ENCODE results near the gene PLXNA2. TPM values are rescaled to one million over a fixed set of nuclear protein-coding genes. Genes with fewer than 3 reads are reported as not detected.

Gene PLXNA2
- total RNA-seq, 2 donors from 2014 or later = 7.3 to 8.9 TPM

DNA sequence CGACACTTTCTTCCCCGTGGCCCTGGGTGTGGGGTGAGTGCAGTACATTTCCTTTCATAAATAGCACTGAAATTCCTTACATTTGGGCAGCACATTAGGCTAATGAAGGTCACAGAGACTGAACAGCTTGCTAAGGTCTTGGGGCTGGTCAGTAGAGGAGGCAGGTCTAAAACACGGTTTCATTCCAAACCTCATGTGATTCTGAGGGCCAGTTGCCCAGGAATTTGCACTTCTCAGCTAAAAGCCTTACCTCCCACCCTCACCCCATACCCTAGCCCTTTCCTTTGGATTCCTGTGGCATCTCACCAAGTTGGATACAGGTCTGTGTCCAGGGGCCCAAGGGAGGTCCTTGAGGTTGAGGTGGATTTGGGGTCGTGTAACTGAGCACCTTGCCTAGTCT is 185.4 kb downstream of the PLXNA2 start:
- H3K27ac ChIP-seq = no peak overlapping the region
- H3K4me1 ChIP-seq (replicated peaks) = no peaks in the 10 kb centered on the region
- H3K4me3 ChIP-seq = no peak overlapping the region
- no peaks in the 10 kb centered on the region for H3K9me3 ChIP-seq
- intact Hi-C loops (cut with DNase I) = no loop called here
- DNase-seq (ENCODE audit: low spot score) = no peak
- no peaks in the 10 kb centered on the region for H3K27me3 ChIP-seq (replicated peaks; ENCODE audit: insufficient read depth)
- peaks cover 0 to 3% of the 10 kb centered on the region in 2 donors for H3K36me3 ChIP-seq
- TF ChIP-seq, protein P1, sequence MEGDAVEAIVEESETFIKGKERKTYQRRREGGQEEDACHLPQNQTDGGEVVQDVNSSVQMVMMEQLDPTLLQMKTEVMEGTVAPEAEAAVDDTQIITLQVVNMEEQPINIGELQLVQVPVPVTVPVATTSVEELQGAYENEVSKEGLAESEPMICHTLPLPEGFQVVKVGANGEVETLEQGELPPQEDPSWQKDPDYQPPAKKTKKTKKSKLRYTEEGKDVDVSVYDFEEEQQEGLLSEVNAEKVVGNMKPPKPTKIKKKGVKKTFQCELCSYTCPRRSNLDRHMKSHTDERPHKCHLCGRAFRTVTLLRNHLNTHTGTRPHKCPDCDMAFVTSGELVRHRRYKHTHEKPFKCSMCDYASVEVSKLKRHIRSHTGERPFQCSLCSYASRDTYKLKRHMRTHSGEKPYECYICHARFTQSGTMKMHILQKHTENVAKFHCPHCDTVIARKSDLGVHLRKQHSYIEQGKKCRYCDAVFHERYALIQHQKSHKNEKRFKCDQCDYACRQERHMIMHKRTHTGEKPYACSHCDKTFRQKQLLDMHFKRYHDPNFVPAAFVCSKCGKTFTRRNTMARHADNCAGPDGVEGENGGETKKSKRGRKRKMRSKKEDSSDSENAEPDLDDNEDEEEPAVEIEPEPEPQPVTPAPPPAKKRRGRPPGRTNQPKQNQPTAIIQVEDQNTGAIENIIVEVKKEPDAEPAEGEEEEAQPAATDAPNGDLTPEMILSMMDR (IDR thresholded peaks at IDR 0.05) = no peak
- TF ChIP-seq POLR2A (IDR thresholded peaks at IDR 0.05) (no peak), POLR2AphosphoS5 (IDR thresholded peaks at IDR 0.05) (no peak)
- WGBS = 81% methylated on average over 4 of the region's 4 CpGs

DNA sequence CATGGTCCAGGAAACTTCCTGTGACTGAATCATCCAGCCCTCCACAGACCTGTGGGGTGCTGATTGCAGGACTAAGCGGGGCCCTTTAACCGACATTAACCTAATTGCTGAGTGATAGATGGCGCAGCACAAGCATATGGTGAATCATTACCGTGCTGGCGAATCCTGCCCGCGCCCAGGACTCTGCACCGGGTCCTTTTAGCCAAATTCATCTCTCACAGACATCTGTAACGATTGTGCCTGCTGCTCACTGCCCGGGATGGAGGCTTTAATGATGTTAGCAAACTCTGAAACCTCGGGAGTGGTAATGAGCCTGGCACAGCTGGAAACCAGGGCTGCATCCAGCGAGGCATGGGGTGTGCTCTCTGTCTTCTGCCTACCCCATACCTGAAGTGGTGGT is 185.9 kb downstream of the PLXNA2 start:
- WGBS = 92% methylated on average over 12 of the region's 12 CpGs
- Histone ChIP-seq H3K4me1 (replicated peaks) (no peaks in the 10 kb centered on the region), H3K4me3 (no peak overlapping the region), H3K27ac (no peak overlapping the region), H3K9me3 (no peaks in the 10 kb centered on the region), H3K36me3 (peaks cover 0 to 3% of the 10 kb centered on the region in 2 donors), H3K27me3 (replicated peaks; ENCODE audit: insufficient read depth) (no peaks in the 10 kb centered on the region)
- intact Hi-C loops (cut with DNase I) = no loop called here
- no peak for DNase-seq (ENCODE audit: low spot score)
- TF ChIP-seq, protein P1 (IDR thresholded peaks at IDR 0.05) = no peak
- no peak for TF ChIP-seq POLR2AphosphoS5 (IDR thresholded peaks at IDR 0.05)
- no peak for TF ChIP-seq POLR2A (IDR thresholded peaks at IDR 0.05)

DNA sequence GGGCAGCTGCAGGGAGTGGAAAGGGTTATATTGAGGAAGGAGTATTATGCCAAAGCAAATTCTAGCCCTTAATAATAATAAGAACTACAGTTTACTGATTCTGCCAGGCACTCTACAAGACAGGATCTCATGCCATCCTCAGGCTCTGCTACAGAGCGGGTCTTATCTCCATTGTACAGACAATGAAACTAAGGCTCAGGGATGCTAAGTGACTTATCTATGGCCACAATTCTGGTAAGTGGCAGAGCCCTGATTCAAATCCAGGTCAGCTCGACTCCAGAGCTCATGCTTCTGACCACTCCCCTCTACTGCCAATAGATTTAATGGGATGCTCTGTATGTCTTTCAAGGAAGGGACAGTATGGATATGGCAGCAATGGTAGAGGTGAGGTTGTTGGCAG is 187.1 kb downstream of the PLXNA2 start:
- peaks cover 0 to 3% of the 10 kb centered on the region in 2 donors for H3K36me3 ChIP-seq
- no peak for DNase-seq (ENCODE audit: low spot score)

DNA sequence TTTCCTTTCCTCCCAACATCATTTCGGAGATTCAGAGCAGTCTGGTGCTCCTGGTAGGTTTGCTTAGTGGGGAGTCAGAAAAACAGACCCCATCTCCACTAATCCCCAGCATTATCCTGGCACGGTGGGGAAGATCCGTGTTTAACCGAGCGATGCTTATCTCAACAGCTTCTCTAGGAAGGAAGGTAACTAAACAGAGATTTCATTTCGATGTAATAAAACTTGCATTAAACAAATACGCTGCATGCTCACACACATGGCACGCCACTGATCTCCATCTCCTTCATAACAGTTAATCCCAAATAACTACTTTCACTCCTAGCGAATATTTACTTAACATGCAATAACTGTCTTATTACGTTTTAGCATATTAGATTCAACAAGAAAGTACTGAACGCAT is 188.6 kb downstream of the PLXNA2 start:
- no peak for TF ChIP-seq POLR2AphosphoS5 (IDR thresholded peaks at IDR 0.05)
- TF ChIP-seq POLR2A (IDR thresholded peaks at IDR 0.05) = no peak
- TF ChIP-seq, protein P1 (IDR thresholded peaks at IDR 0.05) = no peak
- Histone ChIP-seq H3K27me3 (replicated peaks; ENCODE audit: insufficient read depth) (no peaks in the 10 kb centered on the region), H3K4me1 (replicated peaks) (no peaks in the 10 kb centered on the region), H3K36me3 (peaks cover 0 to 3% of the 10 kb centered on the region in 2 donors), H3K27ac (no peak overlapping the region), H3K4me3 (no peak overlapping the region), H3K9me3 (no peaks in the 10 kb centered on the region)
- 57% methylated on average over 11 of the region's 11 CpGs for WGBS
- intact Hi-C loops (cut with DNase I) = no loop called here
- no peak for DNase-seq (ENCODE audit: low spot score)

More for the DNA sequence above, 187.1 kb downstream of the PLXNA2 start:
- H3K27me3 ChIP-seq (replicated peaks; ENCODE audit: insufficient read depth) = no peaks in the 10 kb centered on the region
- TF ChIP-seq, protein P1 (IDR thresholded peaks at IDR 0.05) = no peak
- TF ChIP-seq POLR2A (IDR thresholded peaks at IDR 0.05) (no peak), POLR2AphosphoS5 (IDR thresholded peaks at IDR 0.05) (no peak)
- H3K27ac ChIP-seq = no peak overlapping the region
- intact Hi-C loops (cut with DNase I) = no loop called here
- no peaks in the 10 kb centered on the region for H3K9me3 ChIP-seq
- H3K4me1 ChIP-seq (replicated peaks) = no peaks in the 10 kb centered on the region
- H3K4me3 ChIP-seq = no peak overlapping the region
- 87% methylated on average over 2 of the region's 2 CpGs for WGBS

DNA sequence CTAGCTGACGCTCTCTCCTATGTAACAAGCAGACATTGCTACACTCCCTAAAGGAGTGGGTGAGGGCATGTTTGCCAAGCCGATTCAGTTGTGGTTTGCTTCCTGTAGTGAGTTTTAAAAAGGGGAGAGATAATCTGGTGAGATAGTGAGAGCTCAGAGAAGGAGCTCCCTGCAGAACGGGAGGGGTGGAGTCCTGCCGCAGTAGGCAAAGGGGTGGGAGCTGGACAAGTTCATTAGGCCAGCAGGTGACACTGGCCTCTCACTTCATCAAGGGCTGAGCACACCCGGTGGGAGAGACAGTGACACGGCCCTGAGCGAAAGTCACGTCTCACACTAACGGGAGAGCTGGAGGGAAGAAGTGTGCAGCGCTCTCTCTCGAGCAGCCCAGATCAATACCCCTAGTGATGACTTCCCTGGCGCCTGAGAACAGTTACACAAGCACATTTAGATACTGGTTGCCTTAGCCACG is 189.2 kb downstream of the PLXNA2 start:
- Histone ChIP-seq H3K27ac (no peak overlapping the region), H3K4me1 (replicated peaks) (no peaks in the 10 kb centered on the region), H3K36me3 (peaks cover 0 to 3% of the 10 kb centered on the region in 2 donors), H3K27me3 (replicated peaks; ENCODE audit: insufficient read depth) (no peaks in the 10 kb centered on the region), H3K4me3 (no peak overlapping the region), H3K9me3 (no peaks in the 10 kb centered on the region)
- DNase-seq (ENCODE audit: low spot score) = no peak
- 36% methylated on average over 13 of the region's 13 CpGs for WGBS
- TF ChIP-seq POLR2AphosphoS5 (IDR thresholded peaks at IDR 0.05) (no peak), POLR2A (IDR thresholded peaks at IDR 0.05) (no peak)
- TF ChIP-seq, protein P1 (IDR thresholded peaks at IDR 0.05) = no peak
- intact Hi-C loops (cut with DNase I) = no loop called here
